Neural cell (in vitro differentiated cells): Measurements from ENCODE around the gene GAST. TPM values are rescaled to one million over a fixed set of nuclear protein-coding genes. Genes with fewer than 3 reads are reported as not detected.

Source experiments
- H2AFZ ChIP-seq: fragments of 200-600, 300-800 bp; sonication (generic), shearing (Covaris generic); 2 replicates; pipeline ENCODE4 v1.6.0; 2014; ENCODE audit warnings: low read depth, mild to moderate bottlenecking, antibody characterized with exemption, low read length, moderate library complexity
- H3F3A ChIP-seq: fragments of 200-600 bp; shearing (Covaris generic); 2 replicates; pipeline ENCODE4 v1.6.1; 2016; ENCODE audit warnings: mild to moderate bottlenecking, moderate library complexity, mixed read lengths, antibody characterized with exemption, low read length; ENCODE audit not compliant: insufficient read depth, poor library complexity, severe bottlenecking
- H3K27ac ChIP-seq: fragments of 200-600, 300-800 bp; sonication (generic), shearing (Covaris generic); 2 replicates; pipeline ENCODE4 v1.5.1; 2014; ENCODE audit warnings: mild to moderate bottlenecking, low read length, moderate library complexity
- H3K27me3 ChIP-seq: fragments of 300-800, 200-600 bp; sonication (generic), shearing (Covaris generic); 2 replicates; pipeline ENCODE4 v1.6.0; 2014; ENCODE audit warnings: mild to moderate bottlenecking, low read depth, low read length, moderate library complexity; ENCODE audit not compliant: insufficient read depth
- H3K36me3 ChIP-seq: fragments of 300-800, 200-600 bp; sonication (generic), shearing (Covaris generic); 2 replicates; pipeline ENCODE4 v1.5.1; 2014; ENCODE audit warnings: mild to moderate bottlenecking, antibody characterized with exemption, low read length, moderate library complexity; ENCODE audit not compliant: insufficient read depth
- H3K4me2 ChIP-seq: fragments of 300-800, 200-600 bp; sonication (generic), shearing (Covaris generic); 2 replicates; pipeline ENCODE4 v1.6.0; 2014; ENCODE audit warnings: mild to moderate bottlenecking, low read length
- H3K4me3 ChIP-seq: fragments of 300-800, 200-600 bp; sonication (generic), shearing (Covaris generic); 2 replicates; pipeline ENCODE4 v1.5.1; 2014; ENCODE audit warnings: mild to moderate bottlenecking, low read length, moderate library complexity
- H3K79me2 ChIP-seq: fragments of 200-600 bp; shearing (Covaris generic); replicated peaks from 2 replicates; pipeline ENCODE4 v1.6.0; 2014; ENCODE audit warnings: mild to moderate bottlenecking, low read length, moderate library complexity; ENCODE audit not compliant: insufficient read depth
- H3K9ac ChIP-seq: fragments of 300-800, 200-600 bp; sonication (generic), shearing (Covaris generic); 2 replicates; pipeline ENCODE4 v1.6.1; 2016; ENCODE audit warnings: mild to moderate bottlenecking, low read length, mixed read lengths
- H3K9me2 ChIP-seq: fragments of 200-600 bp; shearing (Covaris generic); 2 replicates; pipeline ENCODE4 v1.6.1; 2016; ENCODE audit warnings: mild to moderate bottlenecking, low read length, mixed read lengths; ENCODE audit not compliant: insufficient read depth
- H3K9me3 ChIP-seq: fragments of 200-600, 300-800 bp; sonication (generic), shearing (Covaris generic); 2 replicates; pipeline ENCODE4 v1.6.1; 2016; ENCODE audit warnings: mild to moderate bottlenecking, mixed run types, low read length, moderate library complexity, mixed read lengths
- H4K20me1 ChIP-seq: fragments of 200-600 bp; shearing (Covaris generic); 2 replicates; pipeline ENCODE4 v1.6.1; 2016; ENCODE audit warnings: mild to moderate bottlenecking, mixed run types; ENCODE audit not compliant: insufficient read depth
- CTCF ChIP-seq: fragments of 450-650 bp; IDR thresholded peaks from 2 replicates; pipeline ENCODE4 v1.5.1; 2014; ENCODE audit warnings: antibody characterized with exemption, mild to moderate bottlenecking, moderate library complexity; ENCODE audit not compliant: poor library complexity, severe bottlenecking
- EP300 ChIP-seq: fragments of 450-650 bp; conservative IDR thresholded peaks from 2 replicates; pipeline ENCODE4 v1.6.1; 2014; ENCODE audit warnings: antibody characterized with exemption, mild to moderate bottlenecking, moderate library complexity; ENCODE audit not compliant: poor library complexity, severe bottlenecking
- EZH2 ChIP-seq: fragments of 200-600, 300-800 bp; shearing (Covaris generic), sonication (generic); IDR thresholded peaks from 2 replicates; pipeline ENCODE4 v1.6.1; 2014; ENCODE audit warnings: antibody characterized with exemption, low read length, borderline replicate concordance, mild to moderate bottlenecking; ENCODE audit not compliant: insufficient read depth, poor library complexity, severe bottlenecking
- POLR2AphosphoS5 ChIP-seq: IDR thresholded peaks from 2 replicates; pipeline ENCODE4 v1.6.1; 2012
- RAD21 ChIP-seq: fragments of 450-650 bp; conservative IDR thresholded peaks from 2 replicates; pipeline ENCODE4 v1.6.1; 2014; ENCODE audit warnings: antibody characterized with exemption, mild to moderate bottlenecking, moderate library complexity
- REST ChIP-seq: IDR thresholded peaks from 2 replicates; pipeline ENCODE4 v1.6.1; 2012; ENCODE audit warnings: borderline replicate concordance
- SMC3 ChIP-seq: fragments of 450-650 bp; conservative IDR thresholded peaks from 2 replicates; pipeline ENCODE4 v1.6.1; 2014; ENCODE audit warnings: antibody characterized with exemption, mild to moderate bottlenecking, moderate library complexity; ENCODE audit not compliant: poor library complexity
- TAF1 ChIP-seq: IDR thresholded peaks from 2 replicates; pipeline ENCODE4 v1.6.1; 2012; ENCODE audit warnings: low read depth
- polyA plus RNA-seq: library from polyadenylated mRNA; depleted of rRNA; stranded (reverse); fragments of >200 nt; gene quantifications from 2 replicates; pipeline ENCODE4 v1.2.3, GENCODE V29; 2014

The GAST gene
- polyA plus RNA-seq, 1 donor from 2014 or later: not detected

GRCh38 chr17:41758601-41759000, 46.5 kb downstream of the GAST start:
- H3K9me2 ChIP-seq: no peaks in the 10 kb centered on the region
- no peaks in the 10 kb centered on the region for H3F3A ChIP-seq
- no peak overlapping the region for H3K27ac ChIP-seq
- H3K4me2 ChIP-seq: no peak overlapping the region
- no peaks in the 10 kb centered on the region for H3K27me3 ChIP-seq
- TF ChIP-seq POLR2AphosphoS5: no peak
- TF ChIP-seq EP300: no peak
- TF ChIP-seq RAD21: no peak
- TF ChIP-seq TAF1: no peak
- TF ChIP-seq CTCF: no peak
- TF ChIP-seq REST: no peak
- no peak for TF ChIP-seq EZH2
- TF ChIP-seq SMC3: no peak
- H3K36me3 ChIP-seq: peaks cover 6% of the 10 kb centered on the region
- no peak overlapping the region for H3K9ac ChIP-seq
- H4K20me1 ChIP-seq: no peaks in the 10 kb centered on the region
- H2AFZ ChIP-seq: no peak overlapping the region
- H3K4me3 ChIP-seq: no peak overlapping the region
- H3K79me2 ChIP-seq: no peaks in the 10 kb centered on the region
- no peaks in the 10 kb centered on the region for H3K9me3 ChIP-seq

DNA sequence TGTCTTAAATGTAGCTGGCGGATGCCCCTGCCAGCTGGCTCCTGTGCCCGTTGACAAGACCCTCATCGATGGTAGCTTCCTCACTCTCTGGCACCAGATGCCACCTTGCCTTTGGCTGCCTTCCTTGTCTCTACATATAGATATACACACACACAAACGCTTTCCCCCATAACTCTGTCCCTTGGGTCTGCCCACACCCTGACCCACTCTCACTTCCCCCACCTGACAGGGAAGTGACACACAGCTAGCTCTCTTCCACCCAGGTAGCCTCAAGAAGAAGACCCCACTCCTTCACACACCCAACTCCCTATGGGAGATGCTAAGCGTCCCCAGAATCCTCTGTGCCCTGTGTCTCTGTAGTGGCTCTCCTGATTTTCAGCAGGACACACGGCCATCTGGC, 48.7 kb downstream of the GAST start:
- Histone ChIP-seq H3K27ac (no peak overlapping the region), H3K4me2 (no peak overlapping the region), H3K27me3 (no peaks in the 10 kb centered on the region), H3K79me2 (no peaks in the 10 kb centered on the region), H4K20me1 (no peaks in the 10 kb centered on the region), H3K4me3 (no peak overlapping the region), H2AFZ (no peak overlapping the region), H3F3A (no peaks in the 10 kb centered on the region), H3K9ac (no peak overlapping the region), H3K9me3 (no peaks in the 10 kb centered on the region), H3K36me3 (peaks cover 6% of the 10 kb centered on the region), H3K9me2 (no peaks in the 10 kb centered on the region)
- TF ChIP-seq RAD21 (no peak), TAF1 (no peak), SMC3 (no peak), EP300 (no peak), CTCF (no peak), EZH2 (no peak), POLR2AphosphoS5 (no peak)
